ENCODE results near the gene PHC3.
A peak's percentile ranks its signal among the peaks of the same experiment; 100 is the strongest.

Gene PHC3

DNA sequence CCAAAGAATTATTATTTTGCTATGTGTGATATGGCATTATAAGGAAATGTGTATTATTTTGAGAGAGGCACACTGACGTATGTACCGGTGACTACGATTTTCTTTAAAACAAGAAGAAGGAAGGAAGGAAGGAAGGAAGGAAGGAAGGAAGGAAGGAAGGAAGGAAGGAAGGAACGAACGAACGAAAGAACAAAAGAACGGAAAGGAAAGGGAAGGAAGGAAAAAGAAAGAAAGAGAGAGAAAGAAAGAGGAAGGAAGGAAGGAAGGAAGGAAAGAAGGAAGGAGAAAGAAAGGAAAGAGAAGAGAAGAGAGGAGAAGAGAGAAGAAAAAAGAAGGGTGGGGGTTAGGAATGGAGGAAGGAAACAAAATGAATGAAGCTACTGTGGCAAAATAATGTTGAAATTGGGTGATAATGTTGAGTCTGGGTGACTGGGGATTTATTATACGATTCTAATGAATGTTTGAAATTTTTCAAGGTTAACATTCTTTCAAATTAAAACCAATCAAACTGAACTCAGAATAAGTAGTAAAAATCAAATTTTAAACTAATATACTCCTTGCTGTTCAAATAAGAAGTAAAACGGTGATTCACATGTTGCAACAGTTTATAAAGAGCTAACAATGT is 70.3 kb downstream of the PHC3 start:
- no peak for DNase-seq (ENCODE audit: low read depth)
- H3K4me3 ChIP-seq (ENCODE audit: control insufficient read depth, low read depth, low read length) = no peak overlapping the region
- TF ChIP-seq, protein P1, sequence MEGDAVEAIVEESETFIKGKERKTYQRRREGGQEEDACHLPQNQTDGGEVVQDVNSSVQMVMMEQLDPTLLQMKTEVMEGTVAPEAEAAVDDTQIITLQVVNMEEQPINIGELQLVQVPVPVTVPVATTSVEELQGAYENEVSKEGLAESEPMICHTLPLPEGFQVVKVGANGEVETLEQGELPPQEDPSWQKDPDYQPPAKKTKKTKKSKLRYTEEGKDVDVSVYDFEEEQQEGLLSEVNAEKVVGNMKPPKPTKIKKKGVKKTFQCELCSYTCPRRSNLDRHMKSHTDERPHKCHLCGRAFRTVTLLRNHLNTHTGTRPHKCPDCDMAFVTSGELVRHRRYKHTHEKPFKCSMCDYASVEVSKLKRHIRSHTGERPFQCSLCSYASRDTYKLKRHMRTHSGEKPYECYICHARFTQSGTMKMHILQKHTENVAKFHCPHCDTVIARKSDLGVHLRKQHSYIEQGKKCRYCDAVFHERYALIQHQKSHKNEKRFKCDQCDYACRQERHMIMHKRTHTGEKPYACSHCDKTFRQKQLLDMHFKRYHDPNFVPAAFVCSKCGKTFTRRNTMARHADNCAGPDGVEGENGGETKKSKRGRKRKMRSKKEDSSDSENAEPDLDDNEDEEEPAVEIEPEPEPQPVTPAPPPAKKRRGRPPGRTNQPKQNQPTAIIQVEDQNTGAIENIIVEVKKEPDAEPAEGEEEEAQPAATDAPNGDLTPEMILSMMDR (conservative IDR thresholded peaks at IDR 0.05; ENCODE audit: control insufficient read depth, insufficient read depth, low read depth, low read length) = no peak

DNA sequence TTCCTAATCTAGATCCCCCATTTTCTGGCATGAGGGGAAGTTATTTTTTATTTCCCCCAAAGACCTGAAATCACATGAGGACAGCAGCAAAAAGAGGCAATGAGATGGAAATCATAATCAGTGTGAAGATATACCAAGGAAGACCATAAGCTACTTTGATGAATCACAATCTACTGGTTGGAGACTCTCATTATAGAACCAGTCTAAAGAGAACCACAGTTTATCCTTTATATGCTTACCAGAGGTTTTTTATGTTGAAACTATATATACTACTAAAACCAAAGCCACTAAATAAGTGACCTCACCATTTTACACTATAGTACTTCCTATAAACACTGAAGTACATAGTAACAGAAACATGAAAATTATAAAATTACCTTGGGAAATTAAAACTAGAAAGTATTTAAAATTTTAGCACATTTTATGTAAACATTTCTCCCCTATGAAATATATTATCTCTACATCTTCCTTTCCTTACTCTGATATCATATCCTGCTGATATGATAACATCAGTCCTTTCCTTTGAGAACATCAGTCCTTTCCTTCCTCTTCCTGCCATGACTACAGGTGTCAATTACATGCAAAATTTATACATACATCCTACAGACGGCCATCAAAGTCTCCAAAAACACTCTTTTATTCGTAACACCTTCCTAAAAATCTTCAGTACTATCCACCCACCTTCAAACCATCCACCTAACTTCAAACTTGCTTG is 71.8 kb downstream of the PHC3 start:
- no peak overlapping the region for H3K4me3 ChIP-seq (ENCODE audit: control insufficient read depth, low read depth, low read length)
- DNase-seq (ENCODE audit: low read depth) = no peak
- TF ChIP-seq, protein P1 (conservative IDR thresholded peaks at IDR 0.05; ENCODE audit: control insufficient read depth, insufficient read depth, low read depth, low read length) = no peak

DNA sequence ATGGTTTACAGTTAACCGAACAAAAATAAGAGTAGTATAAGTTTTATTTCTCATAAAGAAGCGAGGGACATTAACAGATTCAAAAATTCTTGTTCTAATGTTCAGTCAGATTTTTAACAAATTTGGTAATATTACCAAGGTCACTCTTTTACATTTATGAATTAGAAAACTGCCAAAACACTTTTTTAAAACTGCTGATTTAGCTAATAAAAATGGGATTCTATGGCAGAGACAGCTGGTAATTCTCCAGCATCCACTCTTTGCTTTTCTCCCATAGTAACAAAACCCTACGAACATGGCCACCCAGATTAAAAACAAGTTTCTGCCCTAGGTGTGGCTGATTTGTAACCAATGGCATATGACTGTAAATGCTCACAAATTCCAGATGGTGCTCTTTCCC is 72.6 kb downstream of the PHC3 start:
- H3K4me3 ChIP-seq (ENCODE audit: control insufficient read depth, low read depth, low read length) = no peak overlapping the region
- TF ChIP-seq, protein P1 (conservative IDR thresholded peaks at IDR 0.05; ENCODE audit: control insufficient read depth, insufficient read depth, low read depth, low read length) = no peak
- DNase-seq (ENCODE audit: low read depth) = no peak

DNA sequence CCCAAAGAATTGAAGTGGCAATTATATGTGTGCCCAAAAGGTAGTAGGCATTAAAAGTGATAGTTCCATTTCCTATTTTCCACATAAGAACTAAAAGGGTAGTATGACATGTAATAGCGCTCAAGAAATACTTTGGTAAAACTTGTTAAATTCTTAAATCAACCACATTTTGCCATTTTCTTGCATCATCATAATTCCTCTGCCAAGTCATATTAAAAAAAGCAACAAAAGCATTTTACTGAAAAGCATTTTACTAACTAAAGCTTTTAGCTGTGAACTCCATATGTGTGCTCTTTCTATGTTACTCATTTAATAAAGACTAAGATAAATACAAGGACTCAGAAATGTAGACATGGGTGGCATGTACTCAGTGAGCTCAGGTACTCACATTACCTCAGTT is 73.6 kb downstream of the PHC3 start:
- TF ChIP-seq, protein P1 (conservative IDR thresholded peaks at IDR 0.05; ENCODE audit: control insufficient read depth, insufficient read depth, low read depth, low read length) = no peak
- no peak overlapping the region for H3K4me3 ChIP-seq (ENCODE audit: control insufficient read depth, low read depth, low read length)
- peak; percentile 18 for DNase-seq (ENCODE audit: low read depth)

DNA sequence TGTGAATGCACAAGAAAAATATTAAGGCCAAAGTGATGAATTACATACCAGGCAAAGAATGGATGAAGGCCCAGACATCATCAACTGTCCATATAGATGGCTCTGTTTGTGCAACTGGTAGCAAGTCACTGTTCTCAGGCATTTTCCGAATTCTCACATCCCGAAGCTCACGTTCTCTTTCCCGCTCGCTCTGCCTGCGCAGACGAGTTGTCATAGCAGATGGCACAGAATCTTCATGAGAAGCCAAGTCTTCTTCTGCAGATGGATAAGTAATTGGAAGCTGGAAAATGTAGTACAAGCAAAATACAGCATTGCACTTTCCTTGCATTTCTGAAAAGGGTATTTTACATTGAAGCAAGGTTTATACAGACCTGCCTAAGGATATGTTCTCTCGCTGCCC is 79.1 kb downstream of the PHC3 start:
- no peak for DNase-seq (ENCODE audit: low read depth)
- TF ChIP-seq, protein P1 (conservative IDR thresholded peaks at IDR 0.05; ENCODE audit: control insufficient read depth, insufficient read depth, low read depth, low read length) = no peak
- H3K4me3 ChIP-seq (ENCODE audit: control insufficient read depth, low read depth, low read length) = no peak overlapping the region

DNA sequence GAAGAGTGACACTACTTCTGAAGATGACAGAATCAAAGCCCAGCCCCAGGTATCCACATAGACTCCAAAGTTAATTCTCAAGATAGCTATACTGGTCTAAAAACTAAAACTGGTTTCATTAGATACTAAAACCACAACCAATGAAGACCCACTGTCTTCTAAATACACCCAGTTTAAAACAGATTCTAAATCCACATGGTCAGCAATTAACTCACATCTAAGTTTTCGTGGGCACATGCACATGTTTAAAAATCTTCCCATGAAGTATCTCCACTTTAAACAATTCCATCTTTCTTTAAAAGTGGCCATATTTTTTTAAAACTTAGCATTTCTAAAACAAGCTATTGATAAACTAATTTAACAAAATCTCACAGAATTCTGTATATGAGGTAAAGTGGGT is 80.6 kb downstream of the PHC3 start:
- DNase-seq (ENCODE audit: low read depth) = no peak
- TF ChIP-seq, protein P1 (conservative IDR thresholded peaks at IDR 0.05; ENCODE audit: control insufficient read depth, insufficient read depth, low read depth, low read length) = no peak
- H3K4me3 ChIP-seq (ENCODE audit: control insufficient read depth, low read depth, low read length) = no peak overlapping the region
